Skeletal muscle tissue (tissue), 4 donors: Measurements from ENCODE around the gene DLG4. TPM values are rescaled to one million over a fixed set of nuclear protein-coding genes. Genes with fewer than 3 reads are reported as not detected.
A peak's percentile ranks its signal among the peaks of the same experiment; 100 is the strongest.

Source experiments
- H3K27ac ChIP-seq: one replicate; pipeline ENCODE4 v1.7.0; 2013; ENCODE audit warnings: mild to moderate bottlenecking, low read depth, low read length, inconsistent platforms
- H3K27me3 ChIP-seq, 3 donors: one replicate each; pipeline ENCODE4 v1.7.0; 2013; ENCODE audit warnings: low read length in 3 of 3; ENCODE audit not compliant: control insufficient read depth in 3 of 3, insufficient read depth in 3 of 3
- H3K36me3 ChIP-seq, 3 donors: one replicate each; pipeline ENCODE4 v1.7.0; 2013; ENCODE audit warnings: low read length in 3 of 3; ENCODE audit not compliant: control insufficient read depth in 3 of 3, insufficient read depth in 3 of 3
- H3K4me1 ChIP-seq, 3 donors: one replicate each; pipeline ENCODE4 v1.7.0; 2013; ENCODE audit warnings: low read length in 3 of 3, mild to moderate bottlenecking in 3 of 3; ENCODE audit not compliant: control insufficient read depth in 3 of 3, insufficient read depth in 3 of 3
- H3K4me3 ChIP-seq, 3 donors: one replicate each; pipeline ENCODE4 v1.7.0; 2013; ENCODE audit warnings: low read length in 3 of 3
- H3K9ac ChIP-seq, 3 donors: one replicate each; pipeline ENCODE4 v1.7.0; 2013; ENCODE audit warnings: low read length in 3 of 3, mild to moderate bottlenecking in 3 of 3, moderate library complexity in 2 of 3, low read depth in 1 of 3
- H3K9me3 ChIP-seq, 3 donors: one replicate each; pipeline ENCODE4 v1.7.0; 2013; ENCODE audit warnings: low read length in 3 of 3; ENCODE audit not compliant: control insufficient read depth in 3 of 3
- total RNA-seq: library from RNA; depleted of rRNA; stranded (reverse); fragments of >200 nt; gene quantifications from one replicate; pipeline ENCODE4 v1.2.3, GENCODE V29; 2014
- donor health status: Osteomylitis.

DLG4 gene
- total RNA-seq, 1 donor from 2014 or later, result 7.3 TPM

- Histone ChIP-seq H3K4me3 (no peak overlapping the region), H3K36me3 (peaks cover 32 to 41% (median 38%) of the 10 kb centered on the region in 3 donors), H3K27me3 (peaks cover 25 to 39% (median 37%) of the 10 kb centered on the region in 3 donors), H3K9ac (no peak overlapping the region), H3K9me3 (no peaks in the 10 kb centered on the region), H3K27ac (no peak overlapping the region), H3K4me1 (peaks cover 13 to 26% (median 20%) of the 10 kb centered on the region in 3 donors)
Measured at GRCh38 chr17:7259555-7259889, 39.9 kb upstream of the DLG4 start.

DNA sequence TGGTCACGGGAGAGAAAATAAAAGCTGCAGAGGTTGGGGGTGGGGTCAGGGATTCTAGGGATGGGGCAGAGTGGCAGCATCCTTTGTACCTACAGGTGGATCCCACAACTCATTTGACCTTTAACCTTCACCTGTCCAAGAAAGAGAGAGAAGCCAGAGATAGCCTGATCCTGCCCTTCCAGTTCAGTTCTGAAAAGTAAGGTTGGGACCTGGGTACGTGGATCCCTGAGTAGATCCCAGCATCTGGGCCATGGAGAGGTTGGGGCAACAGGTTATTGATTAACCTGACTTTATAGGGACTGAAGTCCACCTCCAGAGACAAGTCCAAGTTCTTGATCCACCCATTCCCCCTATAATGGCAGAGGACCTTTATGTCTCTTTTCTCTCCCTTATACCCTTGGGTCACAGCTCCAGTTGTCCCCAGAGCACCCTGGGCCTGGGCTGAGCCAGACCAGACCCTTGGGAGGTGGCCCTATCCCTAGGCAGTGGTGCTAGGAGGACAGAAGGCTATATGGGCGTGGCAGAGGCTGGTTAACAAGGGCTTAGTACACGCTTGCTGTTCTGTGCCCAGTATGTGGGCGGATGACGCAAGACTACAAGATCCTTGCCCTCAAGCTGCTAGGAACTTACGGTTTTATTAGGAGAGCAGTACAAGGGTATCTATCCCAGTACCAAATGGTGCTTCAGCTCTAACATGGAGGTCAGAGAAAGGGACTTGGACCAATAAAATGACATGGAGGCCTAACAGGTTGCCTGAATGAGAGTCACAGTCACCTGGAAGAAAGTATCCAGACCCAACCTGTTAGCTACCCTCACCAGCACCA, 39.3 kb upstream of the DLG4 start:
- H3K9me3 ChIP-seq, result no peaks in the 10 kb centered on the region
- H3K27me3 ChIP-seq, result peaks cover 25 to 37% (median 36%) of the 10 kb centered on the region in 3 donors
- peaks cover 38 to 46% (median 39%) of the 10 kb centered on the region in 3 donors for H3K36me3 ChIP-seq
- no peak overlapping the region for H3K4me3 ChIP-seq
- no peak overlapping the region for H3K27ac ChIP-seq
- peaks cover 13 to 26% (median 20%) of the 10 kb centered on the region in 3 donors for H3K4me1 ChIP-seq
- no peak overlapping the region for H3K9ac ChIP-seq

DNA sequence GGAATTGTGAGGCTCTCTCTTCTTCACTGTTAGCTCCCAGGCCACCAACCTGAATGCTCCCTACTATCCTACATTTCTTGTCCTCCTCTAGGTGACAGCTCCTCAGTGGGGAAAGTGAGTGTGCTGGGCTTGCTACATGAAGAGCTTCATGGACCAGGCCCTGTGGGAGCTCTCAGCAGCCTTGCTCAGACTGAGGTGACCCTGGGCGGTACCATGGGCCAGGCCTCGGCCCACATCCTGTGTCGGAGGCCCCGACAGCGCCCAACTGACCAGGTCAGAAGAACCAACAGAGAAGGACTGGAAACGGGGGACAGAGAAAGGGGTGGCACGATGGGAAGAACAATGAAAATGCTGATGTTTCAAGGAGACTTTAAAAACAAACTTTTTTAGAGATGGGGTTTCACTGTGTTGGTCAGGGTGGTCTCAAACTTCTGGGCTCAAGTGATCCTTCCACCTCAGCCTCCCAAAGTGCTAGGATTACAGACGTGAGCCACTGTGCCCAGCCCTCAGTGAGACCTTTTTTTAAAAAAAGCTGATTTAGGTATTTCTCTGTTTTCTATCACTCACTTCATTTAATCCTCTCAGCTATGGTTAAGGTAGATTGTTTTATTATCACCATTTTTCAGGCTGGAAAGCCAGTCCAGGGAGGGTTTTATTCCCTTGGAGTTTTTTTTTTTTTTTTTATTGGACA, 37.3 kb upstream of the DLG4 start:
- H3K27ac ChIP-seq, result no peak overlapping the region
- H3K9me3 ChIP-seq, result no peaks in the 10 kb centered on the region
- H3K36me3 ChIP-seq, result peaks cover 39 to 52% (median 44%) of the 10 kb centered on the region in 3 donors
- peaks cover 11 to 18% (median 18%) of the 10 kb centered on the region in 3 donors for H3K27me3 ChIP-seq
- no peak overlapping the region for H3K9ac ChIP-seq
- peaks cover 18 to 22% (median 18%) of the 10 kb centered on the region in 3 donors for H3K4me1 ChIP-seq
- H3K4me3 ChIP-seq, result no peak overlapping the region

DNA sequence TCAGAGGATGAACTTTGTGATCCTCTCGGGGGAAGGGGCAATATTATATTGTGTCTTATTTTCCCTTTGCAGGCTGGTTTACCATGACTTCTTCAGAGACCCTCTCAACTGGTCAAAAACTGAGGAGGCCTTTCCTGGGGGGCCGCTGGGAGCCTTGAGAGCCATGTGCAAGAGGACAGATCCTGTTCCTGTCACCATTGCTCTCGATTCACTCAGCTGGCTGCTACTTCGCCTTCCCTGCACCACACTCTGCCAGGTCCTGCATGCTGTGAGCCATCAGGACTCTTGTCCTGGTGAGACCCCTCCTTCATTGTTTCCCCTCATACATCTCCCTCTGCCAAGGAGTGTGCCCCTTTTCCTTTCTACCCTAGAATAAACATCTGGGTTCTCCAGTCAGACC, 34.9 kb upstream of the DLG4 start:
- Histone ChIP-seq H3K27ac (no peak overlapping the region), H3K36me3 (peaks cover 37 to 50% (median 43%) of the 10 kb centered on the region in 3 donors), H3K27me3 (no peaks in the 10 kb centered on the region)

GRCh38 chr17:7253082-7253481, 33.4 kb upstream of the DLG4 start:
- Histone ChIP-seq H3K27ac (peak overlapping the region; percentile 100), H3K9me3 (no peaks in the 10 kb centered on the region), H3K27me3 (no peaks in the 10 kb centered on the region), H3K4me1 (peaks cover 32 to 36% (median 35%) of the 10 kb centered on the region in 3 donors), H3K9ac (peak overlapping the region; percentile 98 to 99 (median 99)), H3K4me3 (peak overlapping the region; percentile 64 to 92 (median 89)), H3K36me3 (peaks cover 25 to 37% (median 30%) of the 10 kb centered on the region in 3 donors)

More for the DNA sequence above, 34.9 kb upstream of the DLG4 start:
- Histone ChIP-seq H3K4me1 (peaks cover 22 to 25% (median 24%) of the 10 kb centered on the region in 3 donors), H3K9me3 (no peaks in the 10 kb centered on the region), H3K4me3 (no peak overlapping the region), H3K9ac (no peak overlapping the region)

- Histone ChIP-seq H3K27ac (peak within 1 kb of the TSS; percentile 100), H3K9ac (peak within 1 kb of the TSS; percentile 98 to 99 (median 99)), H3K4me1 (peaks cover 38 to 41% (median 41%) of the 10 kb centered on the region in 3 donors), H3K36me3 (peaks cover 22 to 31% (median 30%) of the 10 kb centered on the region in 3 donors), H3K4me3 (peak within 1 kb of the TSS; percentile 64 to 92 (median 89)), H3K27me3 (no peaks in the 10 kb centered on the region), H3K9me3 (no peaks in the 10 kb centered on the region)
Measured at GRCh38 chr17:7252176-7253043, 32.8 kb upstream of the DLG4 start, which contains the start of gene ELP5. ELP5 (plus strand) TSS chr17:7252215; CDS start chr17:7252551, 336 bp downstream.

DNA sequence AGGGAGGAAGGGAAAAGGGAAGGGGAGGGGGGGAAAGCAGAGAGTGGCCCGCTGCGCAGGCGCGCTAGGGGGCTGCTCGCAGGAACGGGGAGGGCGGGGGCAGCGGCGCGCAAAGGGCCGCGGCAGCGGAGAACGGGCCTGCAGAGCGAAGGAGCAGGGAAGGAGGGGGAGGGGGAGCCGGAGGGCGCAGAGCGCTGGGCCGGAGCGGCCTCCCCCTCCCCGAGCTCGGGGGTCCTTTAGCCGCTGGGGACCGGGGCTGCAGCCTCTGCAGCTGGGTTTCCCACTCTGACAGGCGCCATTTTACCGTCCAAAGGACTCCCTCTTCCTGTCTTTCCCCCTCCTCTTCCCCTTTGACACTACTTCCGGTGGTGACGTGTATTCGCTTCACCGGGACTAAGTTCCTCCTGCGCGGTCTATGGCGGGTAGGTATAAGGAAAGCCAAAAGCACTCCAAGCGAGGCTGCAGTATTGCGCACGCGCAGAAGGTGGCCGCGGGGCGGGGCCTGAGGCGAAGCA, 32.1 kb upstream of the DLG4 start, which contains the start of gene CTDNEP1:
Gene CTDNEP1 (minus strand): TSS at position 74 of the 515 bp plus-strand sequence. CDS start 438 bp downstream, outside the sequence.
- Histone ChIP-seq H3K36me3 (peaks cover 19 to 30% (median 27%) of the 10 kb centered on the region in 3 donors), H3K27me3 (no peaks in the 10 kb centered on the region), H3K9ac (peak within 1 kb of the TSS; percentile 98 to 99 (median 99)), H3K4me3 (peak within 1 kb of the TSS; percentile 64 to 92 (median 89)), H3K27ac (peak within 1 kb of the TSS; percentile 100), H3K9me3 (no peaks in the 10 kb centered on the region), H3K4me1 (peaks cover 39 to 47% (median 45%) of the 10 kb centered on the region in 3 donors)

DNA sequence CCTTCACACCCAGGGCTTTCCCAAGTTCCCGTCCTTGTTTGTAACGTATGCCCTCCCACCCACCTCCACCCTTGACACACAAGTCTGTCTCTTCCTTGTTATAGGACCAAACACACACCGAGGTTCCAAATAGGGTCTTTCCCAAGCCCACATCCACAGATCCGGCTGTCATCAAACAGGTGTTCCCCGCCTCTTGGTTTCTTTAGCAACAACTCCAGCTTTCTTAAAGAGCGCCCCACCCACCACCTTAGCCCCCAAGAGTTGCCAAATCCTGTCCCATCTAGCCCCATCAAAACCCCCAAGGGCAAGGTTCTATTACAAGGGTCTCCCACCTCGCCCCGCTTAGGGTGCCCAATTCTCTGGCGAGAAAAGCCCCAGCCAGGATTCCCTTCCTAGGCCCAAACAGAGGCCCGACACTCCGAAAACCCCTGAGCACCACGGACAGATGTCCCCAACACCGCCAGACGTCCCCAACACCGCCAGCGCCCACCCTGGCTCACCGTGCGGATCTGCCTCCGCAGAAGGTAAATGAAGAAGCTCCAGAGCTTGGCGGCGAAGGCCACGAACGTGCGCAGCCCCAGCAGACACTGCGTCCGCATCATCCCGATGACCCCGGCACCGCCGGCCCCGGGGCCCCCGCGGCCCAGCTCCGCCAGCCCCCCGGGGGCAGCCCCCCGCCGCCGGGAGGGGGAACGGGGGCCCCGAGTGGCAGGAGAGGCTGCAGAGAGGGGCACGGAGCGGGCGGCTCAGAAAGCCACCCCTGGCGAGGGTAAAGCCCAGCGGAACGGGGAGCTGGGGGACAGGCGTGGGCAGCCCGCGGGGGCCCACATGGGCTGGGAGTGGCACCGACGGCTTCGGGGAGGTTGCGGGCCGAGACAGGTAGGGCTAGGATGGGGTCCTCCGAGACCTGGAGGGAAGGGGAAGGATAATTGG, 31.3 kb upstream of the DLG4 start:
- Histone ChIP-seq H3K4me1 (peaks cover 39 to 47% (median 45%) of the 10 kb centered on the region in 3 donors), H3K9me3 (no peaks in the 10 kb centered on the region)

More for the DNA sequence above, 31.3 kb upstream of the DLG4 start:
- Histone ChIP-seq H3K27me3 (no peaks in the 10 kb centered on the region), H3K27ac (peak overlapping the region; percentile 100), H3K36me3 (peaks cover 21 to 30% (median 30%) of the 10 kb centered on the region in 3 donors), H3K4me3 (peak overlapping the region; percentile 64 to 92 (median 85)), H3K9ac (peak overlapping the region; percentile 96 to 99 (median 98))
